HG03025 (cell line): ENCODE results near the gene PIP4K2C.
"Not testable (repeated sequence)": the region's sequence is repeated elsewhere in the genome, so short reads cannot be mapped to it uniquely, and the experiment has no call there.

Experiments
- ATAC-seq: cut with Tn5 transposase; IDR thresholded peaks from one replicate; pipeline ENCODE4 v1.9.1; 2021; ENCODE audit warnings: mild to moderate bottlenecking, moderate library complexity; ENCODE audit not compliant: unreplicated experiment, low FRiP score

PIP4K2C gene

DNA sequence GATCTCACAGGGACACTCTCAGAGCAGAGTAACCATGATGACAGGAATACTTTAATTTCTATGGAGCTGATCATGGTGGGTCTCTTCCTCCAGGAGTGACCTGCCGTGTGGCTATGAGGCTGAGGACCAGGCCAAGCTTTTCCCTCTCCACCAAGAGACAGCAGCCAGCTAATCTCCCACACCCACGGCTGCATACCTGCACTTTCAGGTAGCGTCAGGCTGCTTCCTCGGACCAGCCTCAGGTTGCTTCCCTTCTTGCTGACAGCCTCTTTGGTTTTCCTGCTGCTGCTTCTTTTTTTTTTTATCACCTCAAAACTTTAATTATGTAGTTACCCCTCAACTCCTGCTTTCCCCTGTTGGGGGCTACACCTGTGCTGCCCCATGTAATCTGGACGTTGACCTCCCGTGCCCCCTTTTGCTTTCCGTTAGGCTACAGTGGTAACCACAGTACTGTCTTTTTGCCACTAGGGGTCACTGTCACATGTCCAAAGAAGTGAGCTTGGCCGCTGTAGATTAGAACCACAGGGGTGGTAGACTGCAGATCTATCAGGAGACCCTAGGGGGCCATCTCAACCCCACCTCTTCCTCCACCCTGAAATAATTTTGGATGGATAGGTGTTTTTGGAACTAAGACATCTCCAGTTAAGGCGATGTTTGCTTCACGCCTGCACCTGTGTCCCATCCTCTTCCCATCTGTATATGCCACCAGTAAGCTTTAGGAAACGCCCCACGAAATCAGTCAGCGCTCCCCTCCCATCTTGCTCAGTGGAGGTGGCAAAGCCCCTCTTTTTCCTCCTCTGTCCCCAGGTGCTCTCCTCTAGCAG, 7.8 kb upstream of the PIP4K2C start:
- peak; percentile 85 for ATAC-seq

DNA sequence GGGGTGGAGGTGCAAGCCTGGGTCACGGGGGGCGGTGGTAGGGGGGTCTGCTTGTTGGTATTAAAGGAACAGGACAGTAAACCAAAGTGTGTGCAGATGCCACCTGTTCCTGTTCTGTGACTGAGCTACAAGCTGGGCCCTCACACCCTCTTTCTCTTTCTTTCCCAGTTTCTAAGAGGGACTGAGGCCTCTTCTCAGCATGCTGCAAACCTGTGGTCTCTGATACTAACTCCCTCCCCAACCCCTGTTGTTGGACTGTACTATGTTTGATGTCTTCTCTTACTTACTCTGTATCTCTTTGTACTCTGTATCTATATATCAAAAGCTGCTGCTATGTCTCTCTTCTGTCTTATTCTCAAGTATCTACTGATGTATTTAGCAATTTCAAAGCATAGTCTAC, 6.9 kb upstream of the PIP4K2C start:
- ATAC-seq: no peak

DNA sequence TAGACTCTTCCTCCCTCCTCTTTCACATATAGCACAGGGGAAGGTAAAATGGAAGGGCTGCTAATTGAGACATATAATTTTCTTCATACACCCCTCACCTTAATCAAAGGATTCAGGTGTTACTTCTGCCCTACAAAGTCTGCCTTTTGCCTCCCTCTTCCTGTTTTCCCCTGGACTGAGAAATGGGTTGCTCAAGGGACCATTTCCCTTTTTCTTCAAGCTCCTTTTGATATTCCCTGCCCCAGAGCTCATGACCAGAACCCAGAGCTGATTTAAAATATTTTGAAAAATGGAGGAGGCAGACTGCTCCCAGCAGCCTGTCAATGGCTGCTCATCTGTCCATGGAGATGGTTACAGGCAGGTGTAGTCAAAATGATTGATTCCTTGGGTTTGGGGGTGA, 6.3 kb upstream of the PIP4K2C start:
- ATAC-seq: no peak

DNA sequence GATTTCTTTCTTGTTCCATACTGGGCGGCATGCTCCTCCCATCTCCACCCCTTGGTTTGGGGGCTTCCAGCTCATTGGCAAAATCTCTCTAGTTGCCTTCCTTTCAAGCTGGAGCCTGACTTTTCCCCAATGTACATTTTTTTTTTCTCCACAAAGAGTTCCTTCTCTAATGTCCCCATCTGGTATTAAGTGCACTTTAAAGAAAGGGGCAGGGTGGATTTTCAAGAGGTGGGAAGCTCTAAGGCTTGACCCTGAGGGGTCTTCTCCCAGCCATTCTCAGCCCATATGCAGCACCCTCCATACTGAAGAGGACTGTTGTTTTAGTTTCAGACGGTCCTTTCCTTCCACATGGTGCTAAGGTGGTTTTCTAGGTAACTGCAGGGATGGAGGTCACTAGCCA, 5.8 kb upstream of the PIP4K2C start:
- ATAC-seq: no peak

DNA sequence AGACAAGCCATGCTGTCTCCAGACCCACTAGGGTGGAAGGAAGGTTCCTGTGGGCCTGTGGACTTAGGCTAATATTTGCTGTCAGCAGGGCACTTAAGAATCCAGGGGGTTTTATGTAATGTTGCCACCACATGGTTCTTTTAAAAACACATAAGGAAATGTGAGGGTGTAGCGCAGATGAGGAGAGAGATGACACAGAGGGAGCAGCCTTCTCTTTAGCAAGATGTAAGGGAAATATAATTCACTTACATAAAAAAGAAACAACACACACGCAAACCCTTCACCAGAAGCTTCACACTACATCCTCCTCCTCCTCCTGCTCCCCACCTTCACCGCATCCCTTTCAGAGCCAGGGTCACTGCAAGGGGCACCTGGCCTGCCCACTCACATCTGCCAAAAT, 4.9 kb upstream of the PIP4K2C start:
- no peak for ATAC-seq

DNA sequence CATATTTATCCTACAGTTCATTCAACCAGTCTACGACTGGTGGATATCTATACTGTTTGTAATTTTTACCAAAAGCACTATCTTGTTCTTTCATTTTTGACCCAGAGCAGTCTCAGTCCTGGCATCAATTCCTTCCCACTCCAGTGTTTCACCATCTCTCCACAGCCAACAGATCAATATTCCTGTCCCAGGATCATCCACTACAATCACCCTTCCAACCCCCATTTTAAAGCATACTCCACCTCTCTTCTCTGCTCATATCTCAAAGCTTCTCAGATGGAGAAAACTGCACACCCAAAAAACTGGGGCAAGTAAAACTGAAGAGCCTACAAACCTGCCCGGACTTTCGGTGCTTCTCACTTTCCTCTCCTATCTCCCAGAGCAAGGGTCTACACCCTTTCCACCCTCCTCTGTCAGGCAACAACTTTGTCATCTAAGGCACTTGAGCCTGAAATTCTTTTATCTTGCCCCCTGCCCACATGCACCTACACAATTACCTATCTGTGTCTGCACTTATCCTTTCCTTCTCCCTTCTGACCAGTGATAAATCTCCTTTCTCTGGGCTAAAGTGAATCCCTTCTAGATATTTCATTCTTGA, 4.1 kb upstream of the PIP4K2C start:
- no peak for ATAC-seq

DNA sequence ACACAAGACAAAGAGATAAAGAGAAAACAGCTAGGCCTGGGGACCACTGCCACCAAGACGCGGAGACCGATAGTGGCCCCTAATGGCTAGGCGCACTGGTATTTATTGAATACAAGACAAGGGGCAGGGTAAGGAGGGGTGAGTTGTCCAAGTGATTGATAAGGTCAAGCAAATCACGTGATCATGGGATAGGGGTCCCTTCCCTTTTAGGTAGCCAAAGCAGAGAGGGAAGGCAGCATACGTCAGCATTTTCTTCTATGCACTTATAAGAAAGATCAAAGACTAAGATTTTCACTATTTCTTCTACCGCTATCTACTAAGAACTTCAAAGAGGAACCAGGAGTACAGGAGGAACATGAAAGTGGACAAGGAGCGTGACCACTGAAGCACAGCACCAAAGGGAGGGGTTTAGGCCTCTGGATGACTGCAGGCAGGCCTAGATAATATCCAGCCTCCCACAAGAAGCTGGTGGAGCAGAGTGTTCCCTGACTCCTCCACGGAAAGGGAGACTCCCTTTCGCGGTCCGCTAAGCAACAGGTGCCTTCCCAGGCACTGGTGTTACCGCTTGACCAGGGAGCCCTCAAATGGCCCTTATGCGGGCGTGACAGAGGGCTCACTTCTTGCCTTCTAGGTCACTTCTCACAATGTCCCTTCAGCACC, 1.9 kb upstream of the PIP4K2C start:
- ATAC-seq: not testable (repeated sequence)

DNA sequence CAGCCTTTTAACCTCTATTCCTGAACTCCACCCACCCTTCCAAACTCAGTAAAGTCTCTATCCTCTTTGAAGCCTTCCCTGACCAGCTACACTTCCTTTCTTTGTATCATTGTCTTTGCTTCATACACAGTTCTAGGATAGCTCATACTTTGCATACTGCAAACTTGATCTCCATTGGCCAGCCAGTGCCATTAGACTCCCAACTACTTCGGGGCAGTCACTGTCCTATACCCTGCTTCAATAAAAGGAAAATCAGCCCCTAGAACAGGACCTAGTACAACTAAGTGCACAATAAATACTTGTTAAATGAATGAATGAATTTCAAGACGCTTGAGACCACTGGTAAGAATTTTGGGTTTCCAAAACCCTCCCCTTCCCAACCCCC, 521 bp upstream of the PIP4K2C start:
- ATAC-seq: no peak

DNA sequence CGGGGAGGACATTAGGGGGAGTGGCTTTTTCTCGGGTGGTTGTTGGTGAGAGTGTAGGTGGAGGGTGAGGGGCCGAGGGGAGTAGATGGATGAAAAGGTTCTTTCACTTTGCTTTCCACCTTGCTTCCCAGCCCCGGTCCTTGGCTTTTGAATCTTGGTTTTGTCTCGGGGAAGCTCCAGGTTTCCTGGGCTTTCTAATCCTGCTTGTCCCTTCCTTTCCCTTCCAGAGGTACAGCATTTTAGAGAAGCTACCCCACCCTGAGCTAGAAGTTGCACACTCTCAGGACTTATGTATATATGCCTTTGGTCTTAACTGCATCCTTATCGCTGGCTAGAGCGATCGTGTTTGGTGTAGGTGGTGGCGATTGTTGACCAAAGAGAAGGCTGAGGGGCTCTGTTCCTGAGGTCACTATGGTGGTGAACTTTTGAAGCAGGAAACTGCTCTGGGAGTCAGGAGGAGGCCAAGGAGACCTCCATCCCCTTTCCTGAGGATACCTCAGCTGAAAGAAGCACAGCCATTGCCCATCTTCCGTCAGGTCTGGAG, 862 bp downstream of the PIP4K2C start:
- ATAC-seq: no peak

DNA sequence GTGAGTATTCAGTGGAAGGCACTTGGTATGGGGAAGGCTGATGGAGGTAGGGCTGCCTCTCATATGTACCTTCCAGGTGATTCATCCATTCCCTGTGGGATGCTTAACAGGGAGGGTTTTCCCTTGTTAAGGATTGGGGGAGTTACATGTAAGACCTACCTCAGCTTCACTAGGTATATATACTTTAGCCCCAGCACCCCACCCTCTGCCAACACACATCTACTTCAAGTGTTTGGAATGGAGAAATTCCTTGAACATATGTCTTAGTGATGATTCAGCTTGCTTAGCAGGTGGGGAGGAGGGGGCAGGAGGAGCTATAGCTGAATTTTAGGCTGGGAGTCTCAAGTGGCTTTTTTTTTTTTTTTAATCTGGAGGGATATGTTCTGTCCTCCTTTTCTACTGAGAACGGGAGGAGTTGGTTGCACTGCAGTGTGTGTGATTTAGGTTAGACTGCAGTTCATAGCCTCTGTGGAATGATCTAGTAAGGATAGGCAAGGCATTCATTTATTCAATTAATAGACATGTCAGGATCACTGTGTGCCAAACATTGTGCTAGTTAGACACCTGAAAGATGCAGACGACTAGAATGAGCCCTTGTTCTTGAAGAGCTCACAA, 1.7 kb downstream of the PIP4K2C start:
- ATAC-seq: no peak

DNA sequence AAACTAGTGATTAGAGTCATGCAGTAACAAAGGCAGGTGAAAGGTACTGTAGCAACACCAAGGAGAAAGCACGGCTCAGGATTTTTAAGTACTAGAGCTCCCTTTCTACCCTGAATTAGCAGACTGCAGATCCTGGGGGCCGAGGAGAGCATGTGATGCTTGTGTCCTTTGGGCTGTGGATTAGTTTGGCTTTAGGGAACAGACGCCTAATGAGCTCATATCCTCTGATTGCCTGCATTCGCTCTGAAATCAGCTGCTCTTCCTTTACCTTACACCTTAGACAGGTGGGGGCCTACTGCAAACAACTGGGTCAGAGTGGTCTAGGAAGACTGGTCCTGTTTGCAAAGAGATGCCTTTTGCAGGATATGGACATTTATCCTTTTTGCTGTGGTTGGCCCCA, 2.2 kb downstream of the PIP4K2C start:
- no peak for ATAC-seq

DNA sequence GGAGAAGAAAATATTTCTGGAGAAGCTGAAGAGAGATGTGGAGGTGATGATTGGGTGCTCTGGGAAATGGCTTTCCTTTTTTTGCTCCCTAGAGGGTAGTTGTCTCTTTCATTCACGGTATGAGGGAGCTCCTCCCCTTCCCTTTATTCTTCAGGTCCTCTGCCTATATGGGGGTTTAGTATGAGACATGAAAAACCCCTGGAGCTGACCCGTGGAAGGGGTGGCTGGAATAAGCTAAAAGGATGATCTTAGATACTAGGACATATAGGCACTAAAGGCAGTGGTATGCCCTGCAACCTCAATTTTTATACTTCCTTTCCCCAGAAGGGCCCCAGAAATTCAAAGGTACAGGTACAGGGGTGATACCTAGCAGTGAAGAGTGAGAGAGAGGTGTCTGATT, 9.4 kb downstream of the PIP4K2C start:
- ATAC-seq: no peak

DNA sequence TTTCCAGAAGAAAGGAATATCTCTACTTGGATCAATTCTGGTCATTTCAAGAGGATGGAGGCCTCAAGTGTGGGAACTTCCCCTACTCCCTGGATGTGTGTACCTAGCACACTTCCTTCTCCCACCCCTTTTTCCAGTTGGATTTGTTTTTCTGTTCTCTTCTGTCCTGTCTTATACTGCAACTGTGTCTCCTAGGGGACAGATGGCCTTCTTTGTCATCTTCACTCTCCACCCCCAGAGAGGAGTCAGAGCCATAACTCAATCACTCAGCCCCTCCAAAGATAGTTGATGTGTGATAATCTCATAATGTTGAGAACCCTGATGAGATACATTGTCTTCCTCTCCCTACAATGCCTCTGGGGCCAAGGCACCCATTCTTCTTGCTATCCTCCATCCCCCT, 11.6 kb downstream of the PIP4K2C start:
- no peak for ATAC-seq

DNA sequence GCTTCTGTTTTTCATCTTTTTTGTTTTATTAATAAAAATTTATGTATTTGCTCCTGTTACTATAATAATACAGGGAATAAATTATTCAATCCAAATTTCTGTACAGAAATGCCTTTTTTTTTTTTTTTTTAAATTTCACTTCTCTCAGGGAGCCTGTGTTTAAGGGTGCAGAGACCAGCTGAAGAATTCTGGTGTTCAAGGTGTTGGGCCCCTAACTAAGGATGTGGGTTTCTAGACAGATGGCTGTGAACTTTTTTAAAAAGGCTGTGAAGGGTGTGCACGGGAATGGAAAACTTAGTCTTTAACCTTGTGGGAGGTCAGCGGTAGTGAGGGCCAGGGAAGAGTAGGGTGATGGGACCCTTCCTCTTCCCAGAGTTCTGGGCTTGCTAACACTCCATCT, 12.3 kb downstream of the PIP4K2C start:
- ATAC-seq: no peak

DNA sequence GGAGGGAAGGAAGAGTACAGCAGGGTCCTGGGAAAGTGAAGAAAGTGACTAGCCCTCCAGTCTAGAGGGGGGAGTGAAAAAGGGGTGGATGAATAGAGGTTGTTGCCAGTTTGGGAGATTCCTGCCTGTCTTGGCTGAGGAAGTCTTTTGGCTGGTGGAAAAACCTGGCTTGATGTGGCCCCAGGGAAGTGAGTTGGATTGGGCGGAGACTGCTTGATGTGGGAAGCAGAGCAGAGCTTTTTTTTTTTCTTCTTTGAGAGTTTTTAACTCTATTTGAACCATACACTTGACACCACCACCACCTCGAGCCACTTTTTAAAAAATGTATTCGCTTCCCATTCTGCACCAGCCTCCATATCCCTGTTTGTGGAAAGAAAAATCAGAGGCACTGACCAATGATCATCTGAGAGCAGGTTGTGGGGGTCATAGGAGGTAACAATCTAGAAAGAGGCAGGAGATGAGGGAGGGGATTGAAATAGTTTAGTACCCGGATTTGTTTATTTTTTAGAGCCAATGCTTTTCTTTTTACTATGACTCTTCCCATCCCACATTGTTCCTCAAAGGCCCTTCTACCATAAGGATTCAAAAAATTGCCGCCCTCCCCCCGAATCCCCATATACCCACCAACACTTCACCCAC, 12.9 kb downstream of the PIP4K2C start:
- ATAC-seq: no peak

DNA sequence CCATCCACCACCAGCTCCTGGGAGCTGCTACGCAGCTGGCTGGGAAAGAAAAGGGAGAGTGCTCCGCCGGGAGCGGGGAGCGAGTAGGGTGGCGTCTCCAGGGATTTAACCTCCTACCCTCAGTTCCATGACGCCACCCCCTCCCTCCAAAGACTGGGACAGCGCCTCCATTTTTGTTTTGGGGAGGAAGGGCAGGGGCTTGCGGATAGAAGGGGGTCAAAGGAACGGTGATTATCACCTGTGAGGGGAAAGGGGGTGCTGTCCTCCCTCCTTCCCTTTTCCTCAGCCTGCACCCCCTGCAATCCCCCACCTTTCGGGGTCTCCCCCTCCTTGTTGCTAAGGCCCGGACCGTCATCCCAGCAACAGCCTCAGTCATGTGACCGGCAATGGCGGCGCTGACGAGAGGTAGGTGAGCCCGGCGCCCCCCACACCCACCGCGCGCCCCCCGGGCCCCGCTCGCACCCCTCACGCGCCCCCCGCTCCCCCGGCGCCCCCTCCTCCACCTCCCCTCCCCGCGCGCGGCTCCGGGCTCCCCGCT, 13.5 kb downstream of the PIP4K2C start, which contains the start of gene DTX3:
TSS of gene DTX3 (plus strand) at position 371 of the 538 bp plus-strand sequence. CDS start 1,694 bp downstream, outside the sequence.
- no peak for ATAC-seq

DNA sequence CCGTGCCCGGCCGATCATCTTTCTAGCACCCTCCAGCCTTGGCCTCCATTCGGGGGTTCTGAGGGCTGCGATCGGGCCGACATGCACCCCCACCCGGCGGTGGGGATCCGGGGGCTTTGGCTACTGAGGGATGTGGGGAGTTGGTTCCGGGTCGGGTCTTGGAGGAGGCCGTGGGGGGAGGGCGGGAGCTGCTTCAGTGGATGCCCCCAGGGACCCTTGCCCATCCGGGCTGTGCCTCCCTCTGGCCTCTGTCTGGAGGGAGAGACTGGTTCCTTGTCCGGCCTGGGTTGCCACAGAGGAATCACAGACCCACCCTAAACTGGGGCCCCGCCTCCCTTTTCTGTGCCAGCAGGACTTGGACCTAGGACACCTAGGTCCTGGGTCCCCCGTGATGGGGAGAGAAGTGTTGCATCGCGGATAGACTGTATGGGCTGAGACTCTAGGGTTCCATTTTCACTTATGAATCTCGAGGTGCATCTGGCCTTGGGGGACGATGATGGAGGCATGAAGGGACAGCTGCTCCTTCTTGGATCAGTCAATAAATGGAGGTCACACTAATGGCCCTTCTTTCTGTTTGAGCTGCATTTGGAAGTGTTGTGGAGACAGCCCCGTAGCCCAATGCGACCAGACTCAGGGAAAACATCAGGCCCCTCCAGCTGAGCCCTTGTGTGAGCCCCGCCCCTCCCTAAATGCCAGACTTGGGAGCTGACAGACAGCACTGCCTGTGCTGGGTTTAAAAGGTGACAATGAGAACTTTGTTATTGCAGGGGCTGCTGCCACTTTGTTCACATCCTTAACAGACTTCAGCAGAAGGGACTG, 14.2 kb downstream of the PIP4K2C start:
- no peak for ATAC-seq

DNA sequence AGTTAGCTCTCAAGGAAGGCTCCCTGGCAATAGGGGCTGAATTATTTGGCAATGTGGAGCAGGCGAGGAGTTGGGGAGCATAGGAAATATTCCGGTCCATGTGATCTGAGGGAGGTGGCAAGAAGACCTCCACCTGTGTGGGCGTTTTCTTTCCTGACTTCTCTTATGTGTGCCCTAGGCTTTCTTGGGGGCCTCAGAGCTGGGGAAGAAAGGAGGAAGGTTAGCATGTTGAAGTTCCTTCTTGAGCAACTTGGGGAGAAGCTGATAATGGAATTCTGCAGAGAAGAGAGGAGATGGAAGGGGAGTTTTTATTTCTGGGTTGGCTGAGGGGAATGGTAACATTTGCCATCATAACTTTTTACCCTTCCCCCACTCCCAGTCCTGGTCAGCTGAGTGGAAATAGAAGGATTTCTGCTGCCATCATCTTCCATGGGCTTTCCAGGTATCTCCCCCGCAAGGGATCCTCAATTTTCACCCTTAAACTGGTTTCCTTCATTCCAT, 14.9 kb downstream of the PIP4K2C start:
- ATAC-seq: no peak

DNA sequence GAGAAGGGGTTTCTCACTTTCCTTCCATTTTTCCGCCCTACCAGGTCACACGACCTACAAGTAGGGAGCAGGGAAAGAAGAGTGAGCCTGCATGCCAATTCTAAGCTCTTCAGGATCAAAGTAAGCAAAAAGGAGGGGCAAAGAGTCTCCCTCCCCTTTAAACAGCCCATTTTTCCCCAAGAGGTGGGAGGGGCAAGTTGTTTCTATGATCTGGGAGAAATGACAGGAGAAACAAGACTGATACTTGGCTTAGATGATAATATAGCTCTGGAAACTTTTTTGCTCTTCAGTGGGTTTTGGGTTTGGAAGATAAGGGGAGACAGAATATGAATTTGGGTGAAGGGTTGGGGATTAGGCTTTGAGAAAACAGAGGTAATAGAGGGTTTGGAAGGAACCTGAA, 15.4 kb downstream of the PIP4K2C start:
- no peak for ATAC-seq
